ENCODE data around the gene MISP3.

DNA sequence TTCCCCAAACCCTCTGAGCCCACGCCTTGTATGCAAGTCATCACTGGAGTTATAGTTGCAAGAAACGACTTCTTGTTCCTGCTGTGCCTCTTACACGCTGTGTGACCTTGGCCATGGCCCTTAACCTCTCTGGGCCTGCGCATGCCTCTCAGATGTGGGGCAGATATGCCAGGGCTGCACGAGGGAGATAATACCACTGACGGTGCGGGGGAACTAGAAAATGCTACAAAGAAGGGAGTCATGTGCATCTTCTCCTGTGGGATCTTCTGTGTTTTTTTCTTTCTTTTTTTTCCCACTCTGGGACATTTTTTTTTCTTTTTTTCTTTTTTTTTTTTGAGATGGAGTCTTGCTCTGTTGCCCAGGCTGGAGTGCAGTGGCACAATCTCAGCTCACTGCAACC is 22.3 kb downstream of the MISP3 start:
- no peak for TF ChIP-seq EZH2 (IDR thresholded peaks at IDR 0.05; ENCODE audit: borderline replicate concordance, low read depth, low read length)
- TF ChIP-seq, protein P1, sequence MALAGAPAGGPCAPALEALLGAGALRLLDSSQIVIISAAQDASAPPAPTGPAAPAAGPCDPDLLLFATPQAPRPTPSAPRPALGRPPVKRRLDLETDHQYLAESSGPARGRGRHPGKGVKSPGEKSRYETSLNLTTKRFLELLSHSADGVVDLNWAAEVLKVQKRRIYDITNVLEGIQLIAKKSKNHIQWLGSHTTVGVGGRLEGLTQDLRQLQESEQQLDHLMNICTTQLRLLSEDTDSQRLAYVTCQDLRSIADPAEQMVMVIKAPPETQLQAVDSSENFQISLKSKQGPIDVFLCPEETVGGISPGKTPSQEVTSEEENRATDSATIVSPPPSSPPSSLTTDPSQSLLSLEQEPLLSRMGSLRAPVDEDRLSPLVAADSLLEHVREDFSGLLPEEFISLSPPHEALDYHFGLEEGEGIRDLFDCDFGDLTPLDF (CRISPR knock-in tag; IDR thresholded peaks at IDR 0.05), result no peak
- no peak for TF ChIP-seq RHOXF2B (CRISPR knock-in tag; conservative IDR thresholded peaks at IDR 0.05)
- TF ChIP-seq E2F3 (CRISPR knock-in tag; IDR thresholded peaks at IDR 0.05), result no peak
- TF ChIP-seq, protein P2, sequence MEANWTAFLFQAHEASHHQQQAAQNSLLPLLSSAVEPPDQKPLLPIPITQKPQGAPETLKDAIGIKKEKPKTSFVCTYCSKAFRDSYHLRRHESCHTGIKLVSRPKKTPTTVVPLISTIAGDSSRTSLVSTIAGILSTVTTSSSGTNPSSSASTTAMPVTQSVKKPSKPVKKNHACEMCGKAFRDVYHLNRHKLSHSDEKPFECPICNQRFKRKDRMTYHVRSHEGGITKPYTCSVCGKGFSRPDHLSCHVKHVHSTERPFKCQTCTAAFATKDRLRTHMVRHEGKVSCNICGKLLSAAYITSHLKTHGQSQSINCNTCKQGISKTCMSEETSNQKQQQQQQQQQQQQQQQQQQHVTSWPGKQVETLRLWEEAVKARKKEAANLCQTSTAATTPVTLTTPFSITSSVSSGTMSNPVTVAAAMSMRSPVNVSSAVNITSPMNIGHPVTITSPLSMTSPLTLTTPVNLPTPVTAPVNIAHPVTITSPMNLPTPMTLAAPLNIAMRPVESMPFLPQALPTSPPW (CRISPR knock-in tag; IDR thresholded peaks at IDR 0.05), result no peak
- TF ChIP-seq, protein P3, sequence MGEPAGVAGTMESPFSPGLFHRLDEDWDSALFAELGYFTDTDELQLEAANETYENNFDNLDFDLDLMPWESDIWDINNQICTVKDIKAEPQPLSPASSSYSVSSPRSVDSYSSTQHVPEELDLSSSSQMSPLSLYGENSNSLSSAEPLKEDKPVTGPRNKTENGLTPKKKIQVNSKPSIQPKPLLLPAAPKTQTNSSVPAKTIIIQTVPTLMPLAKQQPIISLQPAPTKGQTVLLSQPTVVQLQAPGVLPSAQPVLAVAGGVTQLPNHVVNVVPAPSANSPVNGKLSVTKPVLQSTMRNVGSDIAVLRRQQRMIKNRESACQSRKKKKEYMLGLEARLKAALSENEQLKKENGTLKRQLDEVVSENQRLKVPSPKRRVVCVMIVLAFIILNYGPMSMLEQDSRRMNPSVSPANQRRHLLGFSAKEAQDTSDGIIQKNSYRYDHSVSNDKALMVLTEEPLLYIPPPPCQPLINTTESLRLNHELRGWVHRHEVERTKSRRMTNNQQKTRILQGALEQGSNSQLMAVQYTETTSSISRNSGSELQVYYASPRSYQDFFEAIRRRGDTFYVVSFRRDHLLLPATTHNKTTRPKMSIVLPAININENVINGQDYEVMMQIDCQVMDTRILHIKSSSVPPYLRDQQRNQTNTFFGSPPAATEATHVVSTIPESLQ (CRISPR knock-in tag; IDR thresholded peaks at IDR 0.05), result no peak
- TF ChIP-seq ZBTB8A (IDR thresholded peaks at IDR 0.05; ENCODE audit: partially characterized antibody), result no peak
- TF ChIP-seq NCOA1 (IDR thresholded peaks at IDR 0.05; ENCODE audit: low read depth), result no peak
- TF ChIP-seq NR2C2 (CRISPR knock-in tag; IDR thresholded peaks at IDR 0.05), result no peak
- TF ChIP-seq NR2C2 (tag; IDR thresholded peaks at IDR 0.05), result no peak
- TF ChIP-seq, protein P4, sequence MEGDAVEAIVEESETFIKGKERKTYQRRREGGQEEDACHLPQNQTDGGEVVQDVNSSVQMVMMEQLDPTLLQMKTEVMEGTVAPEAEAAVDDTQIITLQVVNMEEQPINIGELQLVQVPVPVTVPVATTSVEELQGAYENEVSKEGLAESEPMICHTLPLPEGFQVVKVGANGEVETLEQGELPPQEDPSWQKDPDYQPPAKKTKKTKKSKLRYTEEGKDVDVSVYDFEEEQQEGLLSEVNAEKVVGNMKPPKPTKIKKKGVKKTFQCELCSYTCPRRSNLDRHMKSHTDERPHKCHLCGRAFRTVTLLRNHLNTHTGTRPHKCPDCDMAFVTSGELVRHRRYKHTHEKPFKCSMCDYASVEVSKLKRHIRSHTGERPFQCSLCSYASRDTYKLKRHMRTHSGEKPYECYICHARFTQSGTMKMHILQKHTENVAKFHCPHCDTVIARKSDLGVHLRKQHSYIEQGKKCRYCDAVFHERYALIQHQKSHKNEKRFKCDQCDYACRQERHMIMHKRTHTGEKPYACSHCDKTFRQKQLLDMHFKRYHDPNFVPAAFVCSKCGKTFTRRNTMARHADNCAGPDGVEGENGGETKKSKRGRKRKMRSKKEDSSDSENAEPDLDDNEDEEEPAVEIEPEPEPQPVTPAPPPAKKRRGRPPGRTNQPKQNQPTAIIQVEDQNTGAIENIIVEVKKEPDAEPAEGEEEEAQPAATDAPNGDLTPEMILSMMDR (IDR thresholded peaks at IDR 0.05 in 2 of 3, conservative IDR thresholded peaks at IDR 0.05 in 1 of 3; ENCODE audit: insufficient read depth in 2 of 3, low read depth in 1 of 3, low read length in 3 of 3), result no peak
- TF ChIP-seq POLR2AphosphoS5 (IDR thresholded peaks at IDR 0.05; ENCODE audit: control insufficient read depth, insufficient read depth, low read depth, low read length), result no peak
